K562 (cell line): ENCODE data around the gene AAK1.

Experiments used
- AFF4 ChIP-seq: sonication (generic); formaldehyde crosslinking; IDR thresholded peaks from 2 replicates; pipeline ENCODE4 v1.8.0; 2023; ENCODE audit warnings: mild to moderate bottlenecking, missing genetic modification reagents
- MAX ChIP-seq: sonication (generic); formaldehyde crosslinking; IDR thresholded peaks from 2 replicates; pipeline ENCODE4 v1.9.0; 2022; ENCODE audit warnings: mild to moderate bottlenecking, missing genetic modification reagents
- RBFOX2 ChIP-seq: fragments of 200-400 bp; formaldehyde crosslinking; IDR thresholded peaks from 2 replicates; pipeline ENCODE4 v1.6.1; 2017; ENCODE audit warnings: low read depth, mild to moderate bottlenecking, low read length, moderate library complexity
- WHSC1 ChIP-seq: IDR thresholded peaks from one replicate; pipeline ENCODE4 v1.6.1; 2012; ENCODE audit warnings: low read length, control low read depth, inconsistent platforms
- ZNF175 ChIP-seq: fragments of 200-800 bp; sonication (Bioruptor generic); IDR thresholded peaks from 2 replicates; pipeline ENCODE4 v1.6.1; 2016; ENCODE audit warnings: low read depth, mild to moderate bottlenecking, missing genetic modification characterization, missing compliant biosample characterization

- TF ChIP-seq ZNF175 (CRISPR knock-in tag): no peak
- TF ChIP-seq AFF4 (CRISPR knock-in tag): no peak
- no peak for TF ChIP-seq RBFOX2
- TF ChIP-seq WHSC1: no peak
- TF ChIP-seq MAX (CRISPR knock-in tag): no peak
Observed at GRCh38 chr2:69565431-69565839, 78.1 kb downstream of the AAK1 start.
